GM18868 (cell line): Measurements from ENCODE around the gene AUTS2.
A peak's percentile ranks its signal among the peaks of the same experiment; 100 is the strongest.

Experiments used
- ATAC-seq: cut with Tn5 transposase; IDR thresholded peaks from one replicate; pipeline ENCODE4 v1.9.1; 2021; ENCODE audit warnings: mild to moderate bottlenecking, moderate library complexity; ENCODE audit not compliant: unreplicated experiment

AUTS2 gene

DNA sequence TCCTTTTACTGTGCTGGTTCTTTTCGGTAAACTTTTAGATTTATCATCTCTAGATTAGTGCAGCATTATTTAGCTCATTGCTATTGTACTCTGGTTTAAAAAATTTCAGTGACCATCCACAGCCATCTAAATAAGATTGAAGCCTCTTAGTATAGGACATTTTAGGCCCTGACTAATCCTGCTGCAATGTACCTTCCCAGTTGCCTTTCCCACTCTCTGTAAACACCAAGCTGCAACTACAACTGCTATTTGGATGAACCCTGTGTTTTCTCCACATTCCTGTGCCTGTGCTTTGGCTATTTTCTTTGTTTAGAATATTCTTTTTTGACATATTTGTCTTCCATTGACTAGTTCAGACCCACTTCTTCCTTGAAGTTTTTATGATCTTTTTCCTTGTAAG lies 314.6 kb downstream of the AUTS2 start:
- no peak for ATAC-seq

DNA sequence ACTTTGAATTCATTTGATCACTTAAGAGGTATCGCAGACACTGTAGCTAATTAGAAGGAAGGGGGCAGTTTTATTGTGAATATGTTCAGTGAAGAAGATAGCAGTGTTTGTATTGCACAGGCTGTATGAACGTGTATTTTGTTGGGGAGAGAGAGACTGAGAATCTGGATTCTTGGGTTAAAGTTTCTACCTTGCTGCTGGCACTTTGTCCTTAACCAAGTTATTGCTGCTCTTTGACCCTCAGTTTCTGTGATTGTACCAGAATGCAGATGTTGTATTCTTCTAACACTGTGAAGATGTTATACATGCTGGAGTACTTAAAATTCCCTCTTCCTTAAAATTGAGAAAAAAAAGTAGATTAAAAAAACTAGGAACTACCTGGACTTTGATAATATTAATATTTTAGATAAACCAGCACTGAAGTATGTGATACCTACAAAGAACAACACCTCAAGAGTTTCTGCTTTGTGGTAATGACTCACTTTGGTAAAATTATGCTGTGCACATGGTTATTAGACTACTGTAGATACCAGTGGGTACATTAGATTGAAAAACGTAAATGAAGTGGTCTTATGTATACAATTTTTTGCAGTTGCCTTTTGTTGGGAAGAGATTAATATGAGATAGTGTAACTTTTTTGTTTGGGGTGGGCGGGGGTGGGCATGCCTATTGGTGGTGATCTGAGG lies 321.3 kb downstream of the AUTS2 start:
- peak; percentile 39 for ATAC-seq

DNA sequence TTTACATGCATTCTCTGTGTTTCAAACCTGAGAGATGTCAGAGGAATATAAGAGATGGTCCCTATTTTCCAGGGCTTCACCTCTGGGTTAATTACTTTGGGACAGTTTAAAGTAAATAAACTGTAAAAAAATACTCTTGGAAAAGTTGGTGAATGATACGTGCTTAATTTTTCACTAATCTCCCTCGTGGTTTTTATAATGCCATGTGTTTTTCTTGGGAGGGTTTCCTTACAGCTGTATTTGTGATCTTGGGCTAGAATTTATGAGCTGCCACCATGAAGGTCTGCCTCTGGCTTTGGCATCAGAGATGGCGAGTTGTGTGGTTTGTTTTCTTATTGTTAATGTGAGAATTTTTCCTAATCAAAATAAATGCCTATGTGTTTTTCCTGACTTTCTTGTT lies 322.5 kb downstream of the AUTS2 start:
- ATAC-seq: no peak

DNA sequence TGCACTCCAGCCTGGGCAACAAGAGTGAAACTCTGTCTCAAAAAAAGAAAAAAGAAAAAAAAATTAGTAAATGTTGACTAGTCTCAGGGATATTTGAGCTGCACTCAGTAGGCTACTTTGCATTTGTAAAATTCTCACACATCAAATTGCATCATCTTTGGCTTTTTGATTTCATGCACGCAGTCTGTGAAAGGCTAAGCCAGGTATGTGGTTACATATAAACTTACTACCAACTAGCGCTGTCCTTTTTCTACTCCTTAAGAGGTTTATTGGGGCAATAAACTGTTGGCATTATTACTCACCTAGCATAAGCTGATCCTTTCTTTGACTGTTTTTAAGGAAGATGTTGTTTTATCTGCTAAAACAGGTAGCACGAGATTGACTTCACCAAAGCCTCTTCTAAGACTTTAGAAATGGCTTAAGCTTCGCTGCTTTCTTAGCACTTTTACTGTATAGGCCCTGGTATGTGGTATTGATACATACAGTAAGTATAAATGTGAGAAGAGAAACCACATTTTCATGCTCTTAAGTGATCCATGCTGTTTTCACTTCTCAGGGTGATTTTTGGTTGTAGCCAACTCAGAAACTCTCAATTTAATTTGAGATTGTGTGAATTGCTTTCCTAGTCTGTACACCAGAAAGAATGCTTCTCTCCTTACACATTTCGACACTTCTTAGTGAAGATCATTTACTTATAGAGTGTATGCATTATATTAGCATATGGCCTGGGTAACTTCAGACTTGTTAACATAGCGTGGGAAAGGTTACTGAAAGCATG lies 323.9 kb downstream of the AUTS2 start:
- peak; percentile 90 for ATAC-seq

DNA sequence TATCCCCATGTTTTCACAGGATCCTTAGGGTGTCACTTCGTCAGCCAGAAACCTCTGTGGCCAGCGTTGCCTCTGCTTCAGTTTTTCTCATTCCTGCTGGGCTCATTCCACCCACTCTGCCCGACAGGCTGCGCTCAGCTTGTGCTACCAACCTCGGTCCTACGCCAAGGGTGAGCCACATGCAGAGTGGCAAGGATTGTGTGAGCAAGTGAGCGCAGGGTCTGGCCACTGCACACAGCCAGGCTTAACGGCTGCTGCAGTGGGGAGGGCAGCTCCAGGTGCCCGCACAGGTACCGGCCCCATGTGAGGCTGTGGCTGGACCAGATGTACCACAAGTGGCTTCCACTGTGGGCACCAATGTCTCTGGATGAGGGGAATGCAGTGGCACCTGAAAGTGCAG lies 329.2 kb downstream of the AUTS2 start:
- no peak for ATAC-seq

DNA sequence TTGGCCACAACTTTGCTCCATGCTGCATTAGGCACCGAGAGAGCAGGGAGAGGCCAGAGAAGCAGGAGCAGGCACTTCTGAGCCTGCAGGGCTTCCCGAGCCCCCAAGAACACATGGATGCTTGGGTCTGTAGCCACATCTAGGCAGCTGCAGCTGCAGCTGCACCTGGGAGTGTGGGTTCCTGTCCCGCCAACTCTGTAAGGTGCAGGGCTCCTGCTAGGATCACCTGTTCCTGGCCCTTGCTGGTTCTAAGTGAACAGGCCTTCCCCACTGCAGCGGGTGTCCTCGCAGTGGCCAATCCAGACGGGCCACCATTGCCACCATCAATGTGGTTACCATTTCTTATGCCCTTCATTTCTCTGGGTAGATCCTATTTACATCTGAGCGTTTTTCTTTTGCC lies 330.3 kb downstream of the AUTS2 start:
- no peak for ATAC-seq

DNA sequence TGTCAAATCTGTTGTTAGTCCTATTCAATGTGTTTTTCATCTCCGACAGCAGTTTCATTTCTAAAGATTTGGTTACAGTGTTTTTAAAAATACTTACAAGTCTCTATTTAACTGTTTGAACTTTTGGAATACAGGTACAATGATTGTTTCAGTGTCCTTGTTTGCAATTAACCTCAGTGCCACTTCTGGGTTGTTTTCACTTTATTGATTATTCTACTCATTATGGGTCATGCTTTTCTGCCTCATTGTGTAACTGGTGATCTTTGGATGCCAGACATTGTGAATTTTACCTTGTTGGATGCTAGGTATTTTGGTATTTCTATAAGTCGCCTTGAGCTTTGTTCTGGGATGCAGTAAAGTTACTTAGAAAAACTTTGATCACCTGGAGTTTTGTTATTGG lies 331.3 kb downstream of the AUTS2 start:
- no peak for ATAC-seq

DNA sequence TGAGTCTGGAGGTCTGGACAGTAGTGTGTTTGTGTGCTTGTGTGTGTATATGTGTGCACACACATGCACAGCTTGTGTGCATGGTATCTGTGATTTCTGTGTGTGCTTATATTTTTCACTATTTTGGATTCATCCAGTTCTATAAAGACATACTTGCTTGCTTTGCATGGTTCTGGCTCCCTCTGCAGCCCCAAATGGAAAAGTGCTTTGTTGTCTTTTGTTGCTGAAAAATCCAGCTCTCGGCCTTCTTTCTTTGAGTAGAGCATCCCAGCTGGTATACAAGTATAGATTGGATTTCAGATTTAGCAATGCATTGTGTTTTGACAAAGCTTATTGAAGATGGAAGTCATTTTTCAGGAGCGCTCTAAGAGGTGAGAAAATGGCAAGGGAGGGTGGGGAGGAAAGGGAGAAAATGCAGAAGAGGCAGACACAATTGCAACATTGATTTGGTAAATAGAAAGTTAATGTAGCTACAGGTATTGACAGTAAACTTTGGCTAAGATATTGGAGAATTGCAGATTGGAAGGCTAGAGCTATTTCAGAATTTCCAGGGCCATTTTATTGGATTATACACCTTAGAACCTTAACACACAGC lies 333.9 kb downstream of the AUTS2 start:
- no peak for ATAC-seq

DNA sequence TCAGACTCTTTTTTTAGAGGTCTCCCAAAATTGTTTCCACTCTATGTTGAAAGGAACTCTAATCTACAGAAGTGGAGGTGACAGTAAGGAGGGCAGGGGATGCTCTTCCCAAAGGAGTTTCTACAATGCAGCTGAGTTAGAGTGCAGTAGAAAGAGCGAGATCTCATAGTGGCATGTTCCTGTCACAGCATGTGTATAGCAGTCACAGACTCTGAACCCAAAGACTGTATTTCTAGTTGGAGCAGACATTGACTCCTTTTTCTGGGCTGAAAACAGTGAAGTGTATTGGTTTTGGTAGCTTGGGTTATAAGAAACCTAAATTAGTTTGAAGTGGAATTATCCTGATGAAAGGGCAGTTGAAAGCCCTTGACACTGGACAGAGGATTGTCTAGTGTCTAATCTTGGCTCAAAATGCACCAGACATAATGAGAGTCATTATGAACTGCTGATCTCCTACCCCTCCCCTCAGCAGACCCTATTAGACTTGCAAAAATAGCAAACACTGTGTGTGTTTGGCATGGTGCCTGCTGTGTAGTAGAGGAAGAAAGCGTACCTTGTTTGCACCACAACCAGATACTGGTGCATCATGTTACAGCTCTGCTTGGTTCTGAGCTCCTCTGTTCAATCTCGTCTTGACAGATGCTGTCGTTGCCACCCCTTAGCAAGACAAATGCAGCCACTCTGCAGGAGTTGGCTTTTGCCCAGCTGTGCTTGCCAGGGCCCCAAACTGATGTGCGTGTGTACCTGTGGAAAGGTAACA lies 336.0 kb downstream of the AUTS2 start:
- no peak for ATAC-seq

DNA sequence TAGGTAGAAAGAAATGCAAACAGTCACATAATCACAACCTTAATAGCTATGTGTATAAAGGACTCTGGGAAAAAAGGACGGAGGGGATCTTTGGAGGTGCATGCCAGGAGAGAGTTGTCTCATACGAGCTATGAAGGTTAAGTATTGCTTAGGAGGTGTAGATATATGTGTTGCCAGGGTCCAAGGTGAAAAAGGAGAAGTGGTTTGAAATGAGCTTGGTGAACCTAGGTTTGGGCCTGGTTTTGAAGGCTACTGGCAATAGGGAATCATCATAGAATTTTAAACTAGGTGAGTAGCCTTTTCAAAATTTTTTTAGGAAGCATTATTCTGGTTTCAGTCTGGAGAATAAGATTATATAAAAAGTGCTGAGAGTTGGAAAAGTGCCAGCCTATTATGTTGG lies 336.8 kb downstream of the AUTS2 start:
- ATAC-seq: no peak

DNA sequence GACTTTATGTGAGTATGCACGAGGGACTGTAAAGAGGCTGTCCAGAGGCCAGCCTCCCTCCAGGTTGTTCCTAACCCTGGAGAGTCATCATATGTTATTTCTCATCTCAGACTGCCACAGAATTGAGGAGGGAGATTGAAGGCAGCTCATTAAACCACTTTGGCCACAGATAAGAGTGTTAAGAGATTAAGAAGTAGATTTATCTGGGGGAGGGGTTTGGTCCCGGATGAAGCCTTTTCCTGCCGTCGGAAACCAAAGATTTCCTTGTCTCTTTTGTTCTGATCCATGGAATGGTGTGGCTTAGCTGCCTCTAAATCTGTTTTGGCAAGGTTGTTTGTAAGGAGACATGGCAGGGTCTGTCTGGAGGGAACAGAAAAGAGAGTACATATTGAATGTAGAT lies 338.8 kb downstream of the AUTS2 start:
- no peak for ATAC-seq

DNA sequence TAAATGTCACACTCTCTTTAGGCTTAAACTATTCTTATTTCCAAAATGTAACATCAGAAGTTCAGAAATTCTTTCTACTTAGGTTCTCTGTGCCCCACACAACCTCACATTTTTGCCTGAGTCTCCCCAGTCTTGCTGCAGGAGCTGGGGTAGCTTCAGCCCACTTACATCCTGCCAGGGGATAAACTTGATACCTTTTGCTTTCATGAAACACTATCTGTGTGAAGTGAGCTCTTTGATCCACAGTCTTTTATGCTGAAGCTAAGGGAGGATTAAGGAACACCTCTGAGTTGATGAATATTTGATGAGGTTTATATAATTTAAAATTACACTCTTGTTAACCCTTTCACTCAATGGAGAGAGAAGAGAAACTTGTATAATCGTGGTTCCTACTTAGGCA lies 341.0 kb downstream of the AUTS2 start:
- no peak for ATAC-seq

DNA sequence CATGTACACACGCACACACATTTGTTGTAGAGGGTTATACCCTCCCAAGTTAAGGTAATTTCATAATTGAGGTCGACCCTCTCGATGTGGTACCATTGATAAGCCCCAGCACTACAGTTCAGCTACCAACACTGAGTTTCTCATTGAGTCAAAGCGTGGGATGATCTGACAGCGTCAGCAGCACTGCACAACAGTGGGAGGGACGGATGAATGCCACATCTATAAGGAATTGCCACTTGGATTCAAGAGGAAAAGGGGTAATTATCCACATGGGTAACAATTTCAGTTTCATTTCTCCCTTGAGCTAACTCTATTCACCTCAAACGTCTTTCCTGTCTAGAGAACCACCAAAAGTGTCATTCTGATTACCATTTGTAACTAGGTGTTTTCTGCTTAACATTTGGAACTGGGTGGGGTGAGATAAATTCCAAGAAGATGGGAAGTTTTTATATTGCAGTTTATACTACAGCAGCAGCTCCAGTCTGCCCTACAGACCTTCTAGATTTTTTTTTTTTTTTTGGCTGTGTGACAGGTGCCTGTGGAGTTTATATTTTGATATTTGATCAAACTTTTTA lies 342.9 kb downstream of the AUTS2 start:
- no peak for ATAC-seq

DNA sequence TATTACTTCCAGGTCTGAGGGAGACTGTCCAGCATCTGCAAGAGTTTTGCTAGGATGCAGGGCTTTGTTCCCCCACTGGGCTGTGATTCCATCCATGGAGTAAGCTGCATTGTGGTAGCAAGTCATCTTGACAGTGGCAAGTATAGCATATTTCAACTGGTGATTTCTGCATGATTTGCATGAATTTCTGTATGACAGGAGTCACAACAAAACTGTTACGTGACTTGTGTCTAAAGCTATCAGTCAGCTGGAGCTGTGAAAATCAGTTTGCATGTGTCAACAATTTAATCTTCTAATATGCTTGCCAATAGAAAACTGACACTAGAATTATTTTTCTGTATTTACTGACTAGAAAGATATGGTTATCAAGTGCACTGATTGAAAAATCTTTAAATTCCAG lies 344.3 kb downstream of the AUTS2 start:
- no peak for ATAC-seq

DNA sequence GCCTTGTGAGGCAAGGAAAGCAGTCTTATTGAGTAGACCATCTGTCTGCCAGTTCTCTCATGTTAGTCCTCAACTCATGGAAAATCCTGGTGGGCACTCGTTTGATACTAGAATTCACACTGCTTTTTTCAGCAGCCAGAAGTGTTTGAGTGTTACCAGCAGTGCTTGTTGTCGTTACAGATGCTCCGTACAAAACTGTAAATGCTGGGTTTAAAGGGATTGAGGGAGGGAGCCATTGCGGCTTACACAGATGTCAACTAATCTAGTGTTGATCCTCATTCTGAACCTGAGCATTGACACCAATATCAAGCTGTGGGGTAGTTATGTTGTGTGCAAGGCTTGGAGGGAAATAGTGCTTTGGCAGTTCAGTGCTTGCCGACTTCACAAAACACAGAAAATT lies 348.6 kb downstream of the AUTS2 start:
- ATAC-seq: no peak

DNA sequence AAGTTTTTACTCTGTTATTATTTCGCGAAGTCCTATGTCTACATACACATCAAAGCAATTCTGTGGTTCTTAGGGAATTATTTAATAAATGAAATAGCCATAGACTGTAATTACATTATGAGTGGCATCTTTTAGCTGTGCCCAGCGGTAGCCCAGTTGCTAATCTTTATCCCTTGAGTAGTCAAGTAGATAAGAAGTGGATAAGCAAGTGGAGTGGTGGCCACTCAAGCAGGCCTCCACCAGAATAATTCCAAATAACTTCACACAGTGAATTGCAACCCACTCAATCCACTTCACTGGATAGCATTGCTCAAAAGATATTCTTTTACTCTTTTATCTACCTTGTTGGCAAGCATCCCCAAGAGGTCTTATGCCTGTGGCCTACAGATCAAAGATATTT lies 349.7 kb downstream of the AUTS2 start:
- no peak for ATAC-seq

DNA sequence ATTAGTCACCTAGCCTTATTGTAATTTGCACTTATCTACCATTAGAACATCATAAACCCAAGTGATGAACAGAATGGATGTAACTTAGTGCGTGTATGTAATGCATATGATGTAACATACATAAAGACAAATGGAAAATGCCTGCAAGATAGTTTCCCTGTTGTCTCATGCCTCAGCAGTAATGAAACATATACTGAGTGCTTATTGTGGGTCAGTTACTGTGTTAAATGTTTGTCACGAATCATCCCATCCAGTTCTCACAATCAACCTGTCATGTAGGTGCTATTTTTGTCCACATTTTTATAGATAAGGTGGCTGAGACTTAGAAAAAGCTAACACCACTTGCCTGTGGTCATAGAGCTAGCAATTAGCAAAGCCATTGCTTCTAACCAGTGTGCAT lies 350.8 kb downstream of the AUTS2 start:
- no peak for ATAC-seq

DNA sequence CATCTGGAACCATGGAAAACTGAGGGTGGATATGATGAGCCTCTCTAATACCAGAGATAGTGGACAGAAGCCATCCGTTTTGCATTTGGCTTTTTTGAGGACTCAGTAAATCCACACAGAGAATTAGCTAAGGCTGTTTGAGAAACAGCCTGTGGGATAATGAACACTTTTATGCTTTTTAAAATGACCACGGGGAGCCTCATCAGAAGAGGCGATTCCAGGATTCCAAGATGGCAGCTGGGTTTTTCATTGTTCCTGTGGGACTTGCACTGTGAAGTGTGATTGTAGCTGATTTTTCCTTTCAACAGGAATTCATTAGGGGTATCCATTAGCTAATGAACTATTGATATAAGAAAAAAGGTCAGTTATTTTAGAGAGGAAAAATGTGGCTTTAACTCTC lies 353.2 kb downstream of the AUTS2 start:
- no peak for ATAC-seq

DNA sequence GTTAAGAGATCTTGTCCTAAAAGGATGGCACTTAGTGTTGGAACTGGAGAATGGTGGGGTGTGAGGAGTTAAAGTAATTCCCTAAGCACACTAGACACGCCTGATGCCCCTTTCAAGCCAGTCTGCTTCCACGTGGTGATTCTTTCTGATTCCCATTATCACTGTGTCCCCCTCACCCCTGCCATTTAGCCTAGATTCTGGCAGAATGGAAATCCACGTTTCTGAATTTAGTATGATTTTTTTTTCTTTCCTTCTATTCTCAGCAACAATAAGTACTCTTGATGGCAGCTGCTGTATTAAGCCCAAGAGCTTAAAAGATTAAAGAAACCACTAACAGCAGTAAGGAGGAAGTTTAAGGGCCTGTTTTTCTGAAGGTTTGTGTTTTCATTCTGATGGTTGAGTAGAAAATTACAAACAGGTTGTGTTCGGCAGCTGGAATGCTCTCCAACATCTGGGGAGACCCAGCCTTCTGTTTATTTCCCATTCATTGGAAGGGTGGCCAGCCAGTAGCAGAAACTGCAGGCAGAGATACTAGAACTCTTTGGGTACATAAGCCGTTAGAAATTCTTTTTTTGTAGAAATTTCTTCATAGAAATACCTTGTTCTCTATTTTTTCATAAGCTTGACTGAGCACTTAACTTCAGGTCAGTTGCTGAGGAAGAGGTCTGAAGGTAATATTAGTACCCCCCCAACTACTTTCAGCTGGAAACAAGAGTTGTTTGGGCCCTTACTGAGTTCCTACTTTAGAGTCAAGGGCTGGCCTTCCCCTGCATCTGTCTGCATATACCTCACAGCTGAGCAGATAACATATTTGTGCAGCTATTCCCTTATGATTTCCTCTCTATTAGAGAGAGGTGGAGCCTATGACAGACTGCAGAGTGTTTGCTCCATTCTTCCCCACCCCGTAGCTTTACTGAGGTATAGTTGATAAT lies 355.1 kb downstream of the AUTS2 start:
- peak; percentile 84 for ATAC-seq

DNA sequence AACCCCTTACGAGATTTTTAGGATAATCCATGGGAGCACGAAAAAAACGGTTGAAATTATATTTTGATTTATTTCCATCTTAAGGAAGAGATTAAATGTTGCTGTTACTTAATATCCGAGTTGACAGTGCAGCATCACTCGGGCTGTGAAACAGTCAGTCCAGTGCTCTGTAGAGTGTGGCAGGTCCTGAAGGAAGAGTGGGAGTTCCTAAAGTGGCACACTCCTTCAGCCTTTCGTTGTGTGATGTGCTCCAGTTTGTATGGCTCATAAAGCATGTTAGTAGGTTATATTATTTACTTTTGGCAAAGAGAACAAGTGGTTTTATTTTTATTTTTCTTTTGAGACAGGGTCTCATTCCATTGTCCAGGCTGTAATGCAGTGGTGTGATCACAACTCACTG lies 358.3 kb downstream of the AUTS2 start:
- no peak for ATAC-seq
